ENCODE data around the gene PGAM1.
A peak's percentile ranks its signal among the peaks of the same experiment; 100 is the strongest.

Gene PGAM1

DNA sequence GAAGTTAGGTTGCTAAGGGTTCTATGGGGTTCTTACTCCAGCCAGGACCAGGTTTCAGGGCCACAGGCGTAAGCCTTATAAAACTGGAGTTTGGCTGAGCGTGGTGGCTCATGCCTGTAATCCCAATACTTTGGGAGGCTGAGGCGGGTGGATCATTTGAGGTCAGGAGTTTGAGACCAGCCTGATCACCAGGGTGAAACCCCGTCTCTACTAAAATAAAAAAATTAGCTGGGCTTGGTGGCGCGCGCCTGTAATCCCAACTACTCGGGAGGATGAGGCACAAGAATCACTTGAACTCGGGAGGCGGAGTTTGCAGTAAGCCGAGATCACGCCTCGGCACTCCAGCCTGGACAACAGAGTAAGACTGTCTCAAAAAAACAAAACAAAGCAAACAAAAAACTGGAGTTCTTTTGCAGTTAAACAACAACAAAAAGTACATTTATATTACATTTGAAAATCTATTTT, 24.5 kb upstream of the PGAM1 start:
- Histone ChIP-seq H3K4me3 (ENCODE audit: low read depth, low read length) (no peak overlapping the region; the same call in 1 of the 2 replicates), H3K4me1 (ENCODE audit: control insufficient read depth, insufficient read depth, low read length) (0 out of 2 replicates have a peak, but pooled peaks cover 4% of the 10 kb centered on the region)
- CTCF ChIA-PET = interaction anchor here (0.6 to 1.1 kb wide), 5 partner anchors 32 to 1345 kb away, joined by 3 to 6 read pairs (median 3); no protein-coding TSS in a partner anchor
- TF ChIP-seq SCRT2 (tag by site-specific recombination; IDR thresholded peaks at IDR 0.05) (no peak), GLIS1 (tag by site-specific recombination; IDR thresholded peaks at IDR 0.05) (no peak), ZNF394 (tag by site-specific recombination; IDR thresholded peaks at IDR 0.05; ENCODE audit: borderline replicate concordance) (no peak), SP7 (tag by site-specific recombination; IDR thresholded peaks at IDR 0.05) (0 out of 2 replicates have a peak, but pooled peaks have one; percentile 9), ZNF596 (tag by site-specific recombination; IDR thresholded peaks at IDR 0.05) (no peak), WT1 (tag by site-specific recombination; IDR thresholded peaks at IDR 0.05) (peak; percentile 64; the same call in 1 of the 2 replicates), ZNF121 (tag by site-specific recombination; IDR thresholded peaks at IDR 0.05) (0 out of 2 replicates have a peak, but pooled peaks have one; percentile 49), ZBTB20 (tag by site-specific recombination; IDR thresholded peaks at IDR 0.05) (no peak), ZNF510 (tag by site-specific recombination; IDR thresholded peaks at IDR 0.05; ENCODE audit: insufficient replicate concordance) (no peak), ZNF391 (tag by site-specific recombination; IDR thresholded peaks at IDR 0.05; ENCODE audit: borderline replicate concordance, low read depth) (0 out of 2 replicates have a peak, but pooled peaks have one; percentile 30), ZNF610 (tag by site-specific recombination; IDR thresholded peaks at IDR 0.05; ENCODE audit: borderline replicate concordance) (no peak), ZNF324 (tag by site-specific recombination; IDR thresholded peaks at IDR 0.05) (no peak), ZFP3 (tag by site-specific recombination; IDR thresholded peaks at IDR 0.05; ENCODE audit: low read depth) (no peak), SETDB1 (IDR thresholded peaks at IDR 0.05; ENCODE audit: insufficient read length, low read length) (no peak), ZFHX2 (tag by site-specific recombination; conservative IDR thresholded peaks at IDR 0.05) (no peak), ZBTB7A (tag by site-specific recombination; IDR thresholded peaks at IDR 0.05; ENCODE audit: low read depth) (no peak)
- TF ChIP-seq, protein P1, sequence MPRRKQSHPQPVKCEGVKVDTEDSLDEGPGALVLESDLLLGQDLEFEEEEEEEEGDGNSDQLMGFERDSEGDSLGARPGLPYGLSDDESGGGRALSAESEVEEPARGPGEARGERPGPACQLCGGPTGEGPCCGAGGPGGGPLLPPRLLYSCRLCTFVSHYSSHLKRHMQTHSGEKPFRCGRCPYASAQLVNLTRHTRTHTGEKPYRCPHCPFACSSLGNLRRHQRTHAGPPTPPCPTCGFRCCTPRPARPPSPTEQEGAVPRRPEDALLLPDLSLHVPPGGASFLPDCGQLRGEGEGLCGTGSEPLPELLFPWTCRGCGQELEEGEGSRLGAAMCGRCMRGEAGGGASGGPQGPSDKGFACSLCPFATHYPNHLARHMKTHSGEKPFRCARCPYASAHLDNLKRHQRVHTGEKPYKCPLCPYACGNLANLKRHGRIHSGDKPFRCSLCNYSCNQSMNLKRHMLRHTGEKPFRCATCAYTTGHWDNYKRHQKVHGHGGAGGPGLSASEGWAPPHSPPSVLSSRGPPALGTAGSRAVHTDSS (tag by site-specific recombination; IDR thresholded peaks at IDR 0.05) = no peak
- TF ChIP-seq, protein P2, sequence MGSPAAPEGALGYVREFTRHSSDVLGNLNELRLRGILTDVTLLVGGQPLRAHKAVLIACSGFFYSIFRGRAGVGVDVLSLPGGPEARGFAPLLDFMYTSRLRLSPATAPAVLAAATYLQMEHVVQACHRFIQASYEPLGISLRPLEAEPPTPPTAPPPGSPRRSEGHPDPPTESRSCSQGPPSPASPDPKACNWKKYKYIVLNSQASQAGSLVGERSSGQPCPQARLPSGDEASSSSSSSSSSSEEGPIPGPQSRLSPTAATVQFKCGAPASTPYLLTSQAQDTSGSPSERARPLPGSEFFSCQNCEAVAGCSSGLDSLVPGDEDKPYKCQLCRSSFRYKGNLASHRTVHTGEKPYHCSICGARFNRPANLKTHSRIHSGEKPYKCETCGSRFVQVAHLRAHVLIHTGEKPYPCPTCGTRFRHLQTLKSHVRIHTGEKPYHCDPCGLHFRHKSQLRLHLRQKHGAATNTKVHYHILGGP (tag by site-specific recombination; IDR thresholded peaks at IDR 0.05) = no peak
- TF ChIP-seq, protein P3, sequence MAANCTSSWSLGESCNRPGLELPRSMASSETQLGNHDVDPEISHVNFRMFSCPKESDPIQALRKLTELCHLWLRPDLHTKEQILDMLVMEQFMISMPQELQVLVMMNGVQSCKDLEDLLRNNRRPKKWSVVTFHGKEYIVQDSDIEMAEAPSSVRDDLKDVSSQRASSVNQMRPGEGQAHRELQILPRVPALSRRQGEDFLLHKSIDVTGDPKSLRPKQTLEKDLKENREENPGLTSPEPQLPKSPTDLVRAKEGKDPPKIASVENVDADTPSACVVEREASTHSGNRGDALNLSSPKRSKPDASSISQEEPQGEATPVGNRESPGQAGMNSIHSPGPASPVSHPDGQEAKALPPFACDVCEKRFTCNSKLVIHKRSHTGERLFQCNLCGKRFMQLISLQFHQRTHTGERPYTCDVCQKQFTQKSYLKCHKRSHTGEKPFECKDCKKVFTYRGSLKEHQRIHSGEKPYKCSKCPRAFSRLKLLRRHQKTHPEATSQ (tag by site-specific recombination; IDR thresholded peaks at IDR 0.05) = no peak
- TF ChIP-seq, protein P4, sequence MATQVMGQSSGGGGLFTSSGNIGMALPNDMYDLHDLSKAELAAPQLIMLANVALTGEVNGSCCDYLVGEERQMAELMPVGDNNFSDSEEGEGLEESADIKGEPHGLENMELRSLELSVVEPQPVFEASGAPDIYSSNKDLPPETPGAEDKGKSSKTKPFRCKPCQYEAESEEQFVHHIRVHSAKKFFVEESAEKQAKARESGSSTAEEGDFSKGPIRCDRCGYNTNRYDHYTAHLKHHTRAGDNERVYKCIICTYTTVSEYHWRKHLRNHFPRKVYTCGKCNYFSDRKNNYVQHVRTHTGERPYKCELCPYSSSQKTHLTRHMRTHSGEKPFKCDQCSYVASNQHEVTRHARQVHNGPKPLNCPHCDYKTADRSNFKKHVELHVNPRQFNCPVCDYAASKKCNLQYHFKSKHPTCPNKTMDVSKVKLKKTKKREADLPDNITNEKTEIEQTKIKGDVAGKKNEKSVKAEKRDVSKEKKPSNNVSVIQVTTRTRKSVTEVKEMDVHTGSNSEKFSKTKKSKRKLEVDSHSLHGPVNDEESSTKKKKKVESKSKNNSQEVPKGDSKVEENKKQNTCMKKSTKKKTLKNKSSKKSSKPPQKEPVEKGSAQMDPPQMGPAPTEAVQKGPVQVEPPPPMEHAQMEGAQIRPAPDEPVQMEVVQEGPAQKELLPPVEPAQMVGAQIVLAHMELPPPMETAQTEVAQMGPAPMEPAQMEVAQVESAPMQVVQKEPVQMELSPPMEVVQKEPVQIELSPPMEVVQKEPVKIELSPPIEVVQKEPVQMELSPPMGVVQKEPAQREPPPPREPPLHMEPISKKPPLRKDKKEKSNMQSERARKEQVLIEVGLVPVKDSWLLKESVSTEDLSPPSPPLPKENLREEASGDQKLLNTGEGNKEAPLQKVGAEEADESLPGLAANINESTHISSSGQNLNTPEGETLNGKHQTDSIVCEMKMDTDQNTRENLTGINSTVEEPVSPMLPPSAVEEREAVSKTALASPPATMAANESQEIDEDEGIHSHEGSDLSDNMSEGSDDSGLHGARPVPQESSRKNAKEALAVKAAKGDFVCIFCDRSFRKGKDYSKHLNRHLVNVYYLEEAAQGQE (tag by site-specific recombination; IDR thresholded peaks at IDR 0.05) = 0 out of 2 replicates have a peak, but pooled peaks have one; percentile 1
- TF ChIP-seq, protein P5, sequence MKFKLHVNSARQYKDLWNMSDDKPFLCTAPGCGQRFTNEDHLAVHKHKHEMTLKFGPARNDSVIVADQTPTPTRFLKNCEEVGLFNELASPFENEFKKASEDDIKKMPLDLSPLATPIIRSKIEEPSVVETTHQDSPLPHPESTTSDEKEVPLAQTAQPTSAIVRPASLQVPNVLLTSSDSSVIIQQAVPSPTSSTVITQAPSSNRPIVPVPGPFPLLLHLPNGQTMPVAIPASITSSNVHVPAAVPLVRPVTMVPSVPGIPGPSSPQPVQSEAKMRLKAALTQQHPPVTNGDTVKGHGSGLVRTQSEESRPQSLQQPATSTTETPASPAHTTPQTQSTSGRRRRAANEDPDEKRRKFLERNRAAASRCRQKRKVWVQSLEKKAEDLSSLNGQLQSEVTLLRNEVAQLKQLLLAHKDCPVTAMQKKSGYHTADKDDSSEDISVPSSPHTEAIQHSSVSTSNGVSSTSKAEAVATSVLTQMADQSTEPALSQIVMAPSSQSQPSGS (tag by site-specific recombination; IDR thresholded peaks at IDR 0.05; ENCODE audit: low read depth) = no peak
- TF ChIP-seq, protein P6, sequence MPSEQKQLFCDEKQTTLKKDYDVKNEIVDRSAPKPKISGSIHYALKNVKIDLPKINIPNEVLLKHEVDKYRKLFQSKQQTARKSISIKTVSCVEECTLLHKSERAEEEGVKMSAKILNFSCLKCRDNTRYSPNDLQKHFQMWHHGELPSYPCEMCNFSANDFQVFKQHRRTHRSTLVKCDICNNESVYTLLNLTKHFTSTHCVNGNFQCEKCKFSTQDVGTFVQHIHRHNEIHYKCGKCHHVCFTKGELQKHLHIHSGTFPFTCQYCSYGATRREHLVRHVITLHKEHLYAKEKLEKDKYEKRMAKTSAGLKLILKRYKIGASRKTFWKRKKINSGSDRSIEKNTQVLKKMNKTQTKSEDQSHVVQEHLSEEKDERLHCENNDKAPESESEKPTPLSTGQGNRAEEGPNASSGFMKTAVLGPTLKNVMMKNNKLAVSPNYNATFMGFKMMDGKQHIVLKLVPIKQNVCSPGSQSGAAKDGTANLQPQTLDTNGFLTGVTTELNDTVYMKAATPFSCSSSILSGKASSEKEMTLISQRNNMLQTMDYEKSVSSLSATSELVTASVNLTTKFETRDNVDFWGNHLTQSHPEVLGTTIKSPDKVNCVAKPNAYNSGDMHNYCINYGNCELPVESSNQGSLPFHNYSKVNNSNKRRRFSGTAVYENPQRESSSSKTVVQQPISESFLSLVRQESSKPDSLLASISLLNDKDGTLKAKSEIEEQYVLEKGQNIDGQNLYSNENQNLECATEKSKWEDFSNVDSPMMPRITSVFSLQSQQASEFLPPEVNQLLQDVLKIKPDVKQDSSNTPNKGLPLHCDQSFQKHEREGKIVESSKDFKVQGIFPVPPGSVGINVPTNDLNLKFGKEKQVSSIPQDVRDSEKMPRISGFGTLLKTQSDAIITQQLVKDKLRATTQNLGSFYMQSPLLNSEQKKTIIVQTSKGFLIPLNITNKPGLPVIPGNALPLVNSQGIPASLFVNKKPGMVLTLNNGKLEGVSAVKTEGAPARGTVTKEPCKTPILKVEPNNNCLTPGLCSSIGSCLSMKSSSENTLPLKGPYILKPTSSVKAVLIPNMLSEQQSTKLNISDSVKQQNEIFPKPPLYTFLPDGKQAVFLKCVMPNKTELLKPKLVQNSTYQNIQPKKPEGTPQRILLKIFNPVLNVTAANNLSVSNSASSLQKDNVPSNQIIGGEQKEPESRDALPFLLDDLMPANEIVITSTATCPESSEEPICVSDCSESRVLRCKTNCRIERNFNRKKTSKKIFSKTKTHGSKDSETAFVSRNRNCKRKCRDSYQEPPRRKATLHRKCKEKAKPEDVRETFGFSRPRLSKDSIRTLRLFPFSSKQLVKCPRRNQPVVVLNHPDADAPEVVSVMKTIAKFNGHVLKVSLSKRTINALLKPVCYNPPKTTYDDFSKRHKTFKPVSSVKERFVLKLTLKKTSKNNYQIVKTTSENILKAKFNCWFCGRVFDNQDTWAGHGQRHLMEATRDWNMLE (tag by site-specific recombination; conservative IDR thresholded peaks at IDR 0.05; ENCODE audit: low read depth) = peak; percentile 10; the same call in 1 of the 2 replicates

More for the DNA sequence above, 24.5 kb upstream of the PGAM1 start:
- Histone ChIP-seq H3K27ac (ENCODE audit: extremely low read depth, low read depth, low read length) (no peak overlapping the region), H3K36me3 (ENCODE audit: control insufficient read depth in 2 of 2, insufficient read depth in 1 of 2, low read length in 2 of 2) (peaks cover 10 to 17% of the 10 kb centered on the region in 2 experiments; a peak in 2 of 3 replicates), H3K9me3 (ENCODE audit: control insufficient read depth, insufficient read depth, low read depth, low read length) (no peaks in the 10 kb centered on the region)
- POLR2A ChIA-PET = interaction anchor here (1.2 to 2.6 kb wide), 8 partner anchors 11 to 312 kb away, joined by 3 to 18 read pairs (median 6); partner anchors contain the start of genes ARHGAP19, FRAT2 and MARVELD1

Data from HEK293 (cell line).